IMR-90 (cell line): Measurements from ENCODE around the gene TTC21B. TPM values are rescaled to one million over a fixed set of nuclear protein-coding genes. Genes with fewer than 3 reads are reported as not detected.

ENCODE experiments used
- ATAC-seq: fragments of 200-7000 bp; cut with Tn5 transposase; 2 replicates; pipeline ENCODE4 v1.9.1; 2020; ENCODE audit warnings: low read depth, mild to moderate bottlenecking, moderate library complexity
- BruUV-seq: library from RNA; stranded (reverse); fragments of 400-500 nt; replicated peaks from 2 replicates; lab custom pipeline; 2021; lab: Mats Ljungman, UMichigan
- CTCF ChIA-PET: fragments of 300-600 bp; formaldehyde crosslinking; extraction: SDS; loops from one replicate; lab custom pipeline; 2021; ENCODE audit warnings: antibody characterized with exemption; lab: Yijun Ruan, JAX
- POLR2A ChIA-PET: fragments of 300-600 bp; sonication (Branson Sonifier 250); formaldehyde crosslinking; loops from one replicate; lab custom pipeline; 2022; ENCODE audit warnings: antibody characterized with exemption; ENCODE audit not compliant: unreplicated experiment; lab: Charles Lee
- DNase-seq: peaks from one replicate; pipeline ENCODE4 v3.0.0; 2013
- H2AFZ ChIP-seq: replicated peaks from 2 replicates; pipeline ENCODE3; 2013; ENCODE audit warnings: low read length, mild to moderate bottlenecking; ENCODE audit not compliant: poor library complexity
- H2AK5ac ChIP-seq: 2 replicates; pipeline ENCODE4 v1.6.1; 2013; ENCODE audit warnings: low read depth, low read length, inconsistent platforms
- H2AK9ac ChIP-seq: replicated peaks from 2 replicates; pipeline ENCODE3; 2013; ENCODE audit warnings: mild to moderate bottlenecking, low read depth, low read length, moderate library complexity; ENCODE audit not compliant: poor library complexity
- H2BK120ac ChIP-seq: 2 replicates; pipeline ENCODE4 v1.6.1; 2013; ENCODE audit warnings: low read depth, low read length, inconsistent platforms
- H2BK15ac ChIP-seq: 3 replicates; pipeline ENCODE4 v1.6.1; 2013; ENCODE audit warnings: low read depth, low read length, inconsistent platforms
- H2BK20ac ChIP-seq: 2 replicates; pipeline ENCODE4 v1.6.1; 2013; ENCODE audit warnings: low read depth, mild to moderate bottlenecking, inconsistent platforms, low read length, moderate library complexity
- H2BK5ac ChIP-seq: 2 replicates; pipeline ENCODE4 v1.6.1; 2013; ENCODE audit warnings: mild to moderate bottlenecking, low read depth, low read length, inconsistent platforms; ENCODE audit not compliant: poor library complexity, severe bottlenecking
- H3K14ac ChIP-seq: replicated peaks from 2 replicates; pipeline ENCODE4 v1.6.1; 2013; ENCODE audit warnings: low read depth, low read length, inconsistent platforms
- H3K18ac ChIP-seq: 2 replicates; pipeline ENCODE4 v1.6.1; 2013; ENCODE audit warnings: low read depth, low read length, control low read depth
- H3K23ac ChIP-seq: 2 replicates; pipeline ENCODE4 v1.6.1; 2013; ENCODE audit warnings: low read depth, low read length, inconsistent platforms
- H3K27ac ChIP-seq: 2 replicates; pipeline ENCODE4 v1.5.1; 2013; ENCODE audit warnings: mild to moderate bottlenecking, control low read depth, low read length; ENCODE audit not compliant: insufficient read depth
- H3K27me3 ChIP-seq: 2 replicates; pipeline ENCODE4 v1.6.1; 2013; ENCODE audit warnings: low read length; ENCODE audit not compliant: control insufficient read depth, insufficient read depth
- H3K36me3 ChIP-seq: 2 replicates; pipeline ENCODE4 v1.6.1; 2013; ENCODE audit warnings: low read length, mixed read lengths; ENCODE audit not compliant: control insufficient read depth, insufficient read depth
- H3K4ac ChIP-seq: 2 replicates; pipeline ENCODE4 v1.6.1; 2013; ENCODE audit warnings: low read depth, low read length, inconsistent platforms
- H3K4me1 ChIP-seq: 2 replicates; pipeline ENCODE4 v1.6.1; 2013; ENCODE audit warnings: low read length, mixed read lengths; ENCODE audit not compliant: control insufficient read depth, insufficient read depth
- H3K4me2 ChIP-seq: 2 replicates; pipeline ENCODE4 v1.6.1; 2013; ENCODE audit warnings: low read depth, mild to moderate bottlenecking, control low read depth, low read length, moderate library complexity
- H3K4me3 ChIP-seq: 2 replicates; pipeline ENCODE4 v1.5.1; 2013; ENCODE audit warnings: low read depth, mild to moderate bottlenecking, control low read depth, low read length, moderate library complexity; ENCODE audit not compliant: insufficient read depth
- H3K56ac ChIP-seq: 2 replicates; pipeline ENCODE4 v1.6.1; 2013; ENCODE audit warnings: low read length, inconsistent platforms; ENCODE audit not compliant: insufficient read depth; ENCODE audit errors: extremely low read depth
- H3K79me1 ChIP-seq, 2 experiments: 2 replicates each; pipeline ENCODE4 v1.6.1; 2013; ENCODE audit warnings: low read length in 2 of 2, inconsistent platforms in 1 of 2, low read depth in 1 of 2
- H3K9ac ChIP-seq: 2 replicates; pipeline ENCODE4 v1.6.1; 2013; ENCODE audit warnings: low read depth, low read length, control low read depth
- H3K9me1 ChIP-seq: 2 replicates; pipeline ENCODE4 v1.6.1; 2013; ENCODE audit warnings: low read length, inconsistent platforms; ENCODE audit not compliant: insufficient read depth
- H3K9me3 ChIP-seq: 2 replicates; pipeline ENCODE4 v1.6.1; 2013; ENCODE audit warnings: low read length; ENCODE audit not compliant: control insufficient read depth, insufficient read depth
- H4K20me1 ChIP-seq: 2 replicates; pipeline ENCODE4 v1.6.1; 2013; ENCODE audit warnings: low read length, inconsistent platforms; ENCODE audit not compliant: insufficient read depth
- H4K5ac ChIP-seq: 2 replicates; pipeline ENCODE4 v1.6.1; 2013; ENCODE audit warnings: mild to moderate bottlenecking, low read depth, low read length, control low read depth
- H4K8ac ChIP-seq, 2 experiments: 2 replicates each; pipeline ENCODE4 v1.6.1; 2013; ENCODE audit warnings: low read depth in 2 of 2, low read length in 2 of 2, control low read depth in 1 of 2, inconsistent platforms in 1 of 2
- H4K91ac ChIP-seq: 2 replicates; pipeline ENCODE4 v1.6.1; 2013; ENCODE audit warnings: low read depth, low read length, inconsistent platforms; ENCODE audit not compliant: insufficient read depth
- CEBPB ChIP-seq: IDR thresholded peaks from 2 replicates; pipeline ENCODE4 v1.6.1; 2012; ENCODE audit warnings: low read depth, low read length, improper control_type of control experiment
- CHD1 ChIP-seq: IDR thresholded peaks from 2 replicates; pipeline ENCODE4 v1.6.1; 2012; ENCODE audit warnings: low read depth, low read length, improper control_type of control experiment
- ELK1 ChIP-seq: fragments of 150-350 bp; IDR thresholded peaks from 2 replicates; pipeline ENCODE4 v1.6.1; 2016; ENCODE audit warnings: low read depth, mild to moderate bottlenecking, low read length, moderate library complexity, borderline replicate concordance
- FOS ChIP-seq: fragments of 150-350 bp; IDR thresholded peaks from 2 replicates; pipeline ENCODE4 v1.6.1; 2016; ENCODE audit warnings: low read depth, low read length
- MAFK ChIP-seq: IDR thresholded peaks from 2 replicates; pipeline ENCODE4 v1.6.1; 2012; ENCODE audit warnings: low read depth, low read length, improper control_type of control experiment
- MXI1 ChIP-seq: IDR thresholded peaks from 2 replicates; pipeline ENCODE4 v1.6.1; 2012; ENCODE audit warnings: low read depth, mild to moderate bottlenecking, low read length, moderate library complexity, borderline replicate concordance
- NFE2L2 ChIP-seq: fragments of 150-350 bp; IDR thresholded peaks from 2 replicates; pipeline ENCODE4 v1.6.1; 2016; ENCODE audit warnings: low read depth, mild to moderate bottlenecking, low read length
- POLR2A ChIP-seq: IDR thresholded peaks from 2 replicates; pipeline ENCODE4 v1.6.1; 2012; ENCODE audit warnings: mild to moderate bottlenecking, low read depth, low read length
- RAD21 ChIP-seq: IDR thresholded peaks from 2 replicates; pipeline ENCODE4 v1.6.1; 2012; ENCODE audit warnings: low read length, improper control_type of control experiment
- RCOR1 ChIP-seq: IDR thresholded peaks from 2 replicates; pipeline ENCODE4 v1.6.1; 2012; ENCODE audit warnings: mild to moderate bottlenecking, low read length, improper control_type of control experiment; ENCODE audit not compliant: insufficient replicate concordance
- RFX5 ChIP-seq: IDR thresholded peaks from 2 replicates; pipeline ENCODE4 v1.8.0; 2012; ENCODE audit warnings: low read depth, mild to moderate bottlenecking, low read length, moderate library complexity
- SMC3 ChIP-seq: fragments of 150-350 bp; IDR thresholded peaks from 2 replicates; pipeline ENCODE4 v1.6.1; 2016; ENCODE audit warnings: low read depth, mild to moderate bottlenecking, antibody characterized with exemption, low read length, moderate library complexity
- WGBS, 2 experiments: methylation state at CpG; one replicate each; pipeline versions ENCODE4 v1.1.5 to v1.1.7; 2013; ENCODE audit warnings: missing lambda C conversion rate in 2 of 2; ENCODE audit not compliant: insufficient read length in 1 of 2; ENCODE audit errors: extremely low coverage in 2 of 2; 5-methylcytosine and 5-hydroxymethylcytosine counted together
- dilution Hi-C: fragments of 300-500 bp; cut with HindIII; formaldehyde crosslinking; loops from one replicate; pipeline ENCODE4 v1.14.3; 2018; ENCODE audit warnings: low sequenced_read_pairs; ENCODE audit not compliant: unreplicated experiment
- in situ Hi-C: fragments of 300-500 bp; cut with MboI; formaldehyde crosslinking; loops from 3 replicates; pipeline ENCODE4 v1.14.3; 2019; ENCODE audit warnings: low sequenced_read_pairs, inconsistent platforms, mixed read lengths
- intact Hi-C: fragments of 100-400 bp; cut with micrococcal nuclease; formaldehyde crosslinking; loops from 2 replicates; pipeline ENCODE4 v1.10.0; 2022
- polyA plus RNA-seq, 3 experiments: library from polyadenylated mRNA; depleted of rRNA; stranded (reverse); fragments of >200 nt; gene quantifications; 2 replicates each; pipeline ENCODE4 v1.2.3, GENCODE V29; 2012; ENCODE audit warnings: low replicate concordance in 1 of 3
- total RNA-seq: library from RNA; depleted of rRNA; stranded (reverse); fragments of >200 nt; gene quantifications from 2 replicates; pipeline ENCODE4 v1.2.3, GENCODE V29; 2012
- TF ChIP-seq, protein P1 (sequence below): fragments of 150-350 bp; IDR thresholded peaks from 2 replicates; pipeline ENCODE4 v1.6.1; 2017; ENCODE audit warnings: mild to moderate bottlenecking, antibody characterized with exemption, low read length, low read depth

The TTC21B gene
- total and polyA plus RNA-seq, 2 of the 4 experiments (the other 2 are of a cell fraction) = 8.0 to 17.2 TPM

DNA sequence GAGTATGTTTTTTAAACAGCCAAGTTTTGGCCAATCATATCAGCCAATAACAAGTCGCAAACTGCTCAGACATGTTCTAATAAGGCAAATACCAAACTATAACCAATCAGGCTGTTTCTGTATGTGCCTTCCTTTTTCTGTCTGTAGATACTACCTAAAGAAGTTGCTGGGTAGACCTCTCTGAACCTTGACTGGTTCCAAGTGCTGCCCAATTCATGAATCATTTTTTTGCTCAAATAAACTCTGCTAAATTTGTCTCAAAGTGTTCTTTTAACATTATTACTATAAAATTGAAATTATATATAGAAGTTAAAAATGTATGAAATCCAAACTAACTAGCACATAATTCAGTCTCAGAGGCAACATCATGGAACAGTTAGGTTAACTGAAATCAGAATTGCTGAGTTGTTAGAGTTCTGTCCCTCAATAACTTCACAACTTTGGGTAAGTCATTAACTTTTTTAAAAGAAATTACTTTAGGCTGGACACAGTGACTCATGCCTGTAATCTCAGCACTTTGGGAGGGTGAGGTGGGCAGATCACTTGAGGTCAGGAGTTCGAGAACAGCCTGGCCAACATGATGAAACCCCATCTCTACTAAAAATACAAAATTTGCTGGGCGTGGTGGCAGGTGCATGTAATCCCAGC, 4.9 kb upstream of the TTC21B start:
- no peak overlapping the region for H2AK5ac ChIP-seq
- CTCF ChIA-PET = interaction anchor here (0.8 kb wide), 1 partner anchor 13 kb away, joined by 4 read pairs; no protein-coding TSS in a partner anchor
- dilution Hi-C loops = no loop called here
- H2BK5ac ChIP-seq = no peak overlapping the region
- TF ChIP-seq MAFK (no peak), MXI1 (no peak), SMC3 (no peak), RFX5 (no peak), RCOR1 (no peak), NFE2L2 (no peak), CHD1 (no peak), FOS (no peak), CEBPB (no peak), POLR2A (no peak), ELK1 (no peak), RAD21 (no peak)
- TF ChIP-seq, protein P1, sequence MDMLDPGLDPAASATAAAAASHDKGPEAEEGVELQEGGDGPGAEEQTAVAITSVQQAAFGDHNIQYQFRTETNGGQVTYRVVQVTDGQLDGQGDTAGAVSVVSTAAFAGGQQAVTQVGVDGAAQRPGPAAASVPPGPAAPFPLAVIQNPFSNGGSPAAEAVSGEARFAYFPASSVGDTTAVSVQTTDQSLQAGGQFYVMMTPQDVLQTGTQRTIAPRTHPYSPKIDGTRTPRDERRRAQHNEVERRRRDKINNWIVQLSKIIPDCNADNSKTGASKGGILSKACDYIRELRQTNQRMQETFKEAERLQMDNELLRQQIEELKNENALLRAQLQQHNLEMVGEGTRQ = no peak
- no TSS peak for BruUV-seq
- H3K4me1 ChIP-seq = no peaks in the 10 kb centered on the region
- no peak overlapping the region for H4K91ac ChIP-seq
- in situ Hi-C loops = loop anchor here (25.0 kb wide), 1 partner anchor 454 kb away; no protein-coding TSS in a partner anchor
- intact Hi-C loops = no loop called here
- H3K56ac ChIP-seq = no peak overlapping the region
- no peak overlapping the region for H2AK9ac ChIP-seq
- H4K5ac ChIP-seq = no peak overlapping the region
- H2AFZ ChIP-seq = no peak overlapping the region
- no peak overlapping the region for H3K18ac ChIP-seq
- H3K36me3 ChIP-seq = no peaks in the 10 kb centered on the region
- H4K20me1 ChIP-seq = no peaks in the 10 kb centered on the region
- no peak overlapping the region for H3K4me3 ChIP-seq
- H3K4me2 ChIP-seq = no peak overlapping the region
- no peak overlapping the region for H4K8ac ChIP-seq
- H2BK15ac ChIP-seq = no peak overlapping the region
- no peak overlapping the region for H3K14ac ChIP-seq
- WGBS, 2 experiments = no CpG with 5 or more reads among the region's 3 CpGs
- no peak overlapping the region for H3K9ac ChIP-seq
- no peak overlapping the region for H3K4ac ChIP-seq
- no peaks in the 10 kb centered on the region for H3K9me3 ChIP-seq
- no peaks in the 10 kb centered on the region for H3K9me1 ChIP-seq
- no peaks in the 10 kb centered on the region for H3K27me3 ChIP-seq
- POLR2A ChIA-PET = no interaction called here
- no peaks in the 10 kb centered on the region for H3K79me1 ChIP-seq
- no peak for ATAC-seq
- no peak for DNase-seq
- no peak overlapping the region for H2BK120ac ChIP-seq
- H3K23ac ChIP-seq = no peak overlapping the region
- no peak overlapping the region for H2BK20ac ChIP-seq
- no peak overlapping the region for H3K27ac ChIP-seq
